HFF-Myc (cell line): ENCODE data around the gene ZMIZ1.
"Not testable (repeated sequence)": the region's sequence is repeated elsewhere in the genome, so short reads cannot be mapped to it uniquely, and the experiment has no call there.

Experiments
- DNase-seq: peaks from one replicate; pipeline ENCODE4 v3.0.0-alpha.2; 2011; ENCODE audit warnings: low read depth; ENCODE audit errors: extremely low read depth
- H3K4me3 ChIP-seq: replicated peaks from 2 replicates; pipeline ENCODE4 v1.5.1; 2011; ENCODE audit warnings: low read depth, mild to moderate bottlenecking, control low read depth, low read length
- CTCF ChIP-seq: IDR thresholded peaks from 2 replicates; pipeline ENCODE4 v1.5.1; 2012; ENCODE audit warnings: mild to moderate bottlenecking, low read depth, low read length, control low read depth; ENCODE audit errors: missing control alignments

Gene ZMIZ1

GRCh38 chr10:79328147-79328701 lies 259.5 kb downstream of the ZMIZ1 start:
- TF ChIP-seq CTCF: no peak

GRCh38 chr10:79328737-79329504 lies 260.2 kb downstream of the ZMIZ1 start:
- H3K4me3 ChIP-seq: no peak overlapping the region
- no peak for TF ChIP-seq CTCF
- DNase-seq: no peak

More at GRCh38 chr10:79328147-79328701, 259.5 kb downstream of the ZMIZ1 start:
- no peak overlapping the region for H3K4me3 ChIP-seq
- DNase-seq: no peak

DNA sequence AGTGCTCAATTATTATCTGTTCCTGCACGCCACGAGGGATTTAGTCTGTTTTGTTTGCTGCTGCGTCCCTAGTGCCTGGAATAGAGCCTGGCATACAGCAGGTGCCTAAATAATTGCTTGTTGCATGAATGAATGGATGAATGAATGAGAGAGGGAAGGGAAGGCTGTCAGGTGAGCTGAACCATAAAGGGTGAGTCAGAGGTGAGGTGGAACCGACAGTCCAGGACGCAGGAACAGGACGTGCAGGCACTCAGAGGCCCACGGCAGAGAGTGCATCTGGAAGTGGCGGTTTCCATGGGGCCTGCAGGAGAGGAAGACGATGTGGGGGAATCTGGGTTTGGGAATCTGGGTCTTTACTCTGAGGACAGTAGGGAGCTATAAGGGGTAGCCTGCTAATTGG lies 260.8 kb downstream of the ZMIZ1 start:
- no peak for DNase-seq
- TF ChIP-seq CTCF: no peak
- no peak overlapping the region for H3K4me3 ChIP-seq

DNA sequence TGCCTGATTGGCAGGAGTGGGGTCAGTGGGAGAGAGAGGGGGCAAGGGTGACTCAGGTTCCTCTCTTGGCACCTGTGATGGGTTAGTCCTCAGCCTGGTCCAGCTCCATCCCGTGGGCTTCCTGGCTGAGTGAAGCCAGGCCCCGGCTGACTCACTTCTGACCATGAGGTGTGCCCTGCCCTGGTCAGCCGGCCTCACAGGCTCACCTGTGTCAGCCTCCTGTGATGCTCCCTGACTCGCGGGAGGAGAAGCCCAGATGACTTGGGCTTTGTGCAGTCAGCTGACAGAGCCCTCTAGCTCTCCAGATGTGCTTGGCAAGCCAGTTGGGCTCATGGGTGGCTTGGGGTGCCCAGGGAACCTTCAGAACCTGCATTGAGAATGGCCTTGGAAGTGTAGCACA lies 262.5 kb downstream of the ZMIZ1 start:
- H3K4me3 ChIP-seq: no peak overlapping the region
- TF ChIP-seq CTCF: no peak
- no peak for DNase-seq

GRCh38 chr10:79331709-79332108 lies 262.9 kb downstream of the ZMIZ1 start:
- DNase-seq: no peak
- no peak overlapping the region for H3K4me3 ChIP-seq
- TF ChIP-seq CTCF: no peak

- not testable (repeated sequence) for H3K4me3 ChIP-seq, DNase-seq
Observed at GRCh38 chr10:79332610-79333315, 264.0 kb downstream of the ZMIZ1 start.

GRCh38 chr10:79333513-79333912 lies 264.7 kb downstream of the ZMIZ1 start:
- DNase-seq: no peak
- no peak for TF ChIP-seq CTCF
- no peak overlapping the region for H3K4me3 ChIP-seq
